Measurements from ENCODE around the gene GBF1. TPM values are rescaled to one million over a fixed set of nuclear protein-coding genes. Genes with fewer than 3 reads are reported as not detected.
A peak's percentile ranks its signal among the peaks of the same experiment; 100 is the strongest.

Gene GBF1
- total and polyA plus RNA-seq, 2 of the 13 experiments (the other 11 are each of a cell fraction or from before 2014, with no cell fraction given): 17.1 to 21.9 TPM

DNA sequence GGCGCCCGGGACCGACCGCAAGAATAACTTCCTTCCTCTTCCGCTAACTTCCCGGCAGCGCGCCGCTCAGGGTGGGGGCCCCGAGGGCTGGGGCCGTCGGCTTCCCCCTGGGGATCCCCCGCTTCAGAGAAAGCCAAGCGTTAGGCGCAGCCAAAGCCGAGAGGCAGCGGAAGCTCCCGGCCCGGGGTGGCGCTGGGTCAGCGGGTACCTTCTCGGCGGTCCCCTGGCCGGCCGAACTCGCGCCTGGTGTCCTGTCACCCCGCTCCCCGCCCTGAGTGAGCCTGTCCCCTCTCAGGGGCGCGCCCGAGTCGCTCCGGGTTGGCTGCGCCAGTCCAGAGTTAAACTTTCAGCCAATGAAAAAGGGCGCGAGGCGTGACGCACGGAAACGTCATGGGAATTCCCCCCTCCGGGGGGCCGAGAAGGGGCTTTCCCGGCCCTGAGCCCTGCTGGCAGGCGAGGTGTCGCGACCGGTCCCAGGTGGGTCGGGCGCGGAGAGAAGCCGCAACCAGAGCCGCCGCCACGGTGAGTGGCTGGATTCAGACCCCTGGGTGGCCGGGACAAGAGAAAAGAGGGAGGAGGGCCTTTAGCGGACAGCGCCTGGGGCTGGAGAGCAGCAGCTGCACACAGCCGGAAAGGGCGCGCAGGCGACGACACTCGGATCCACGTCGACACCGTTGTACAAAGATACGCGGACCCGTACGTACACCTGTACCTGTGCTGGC lies 148.9 kb downstream of the GBF1 start (continued):
- peak; percentile 20; the same call in 1 of the 2 replicates for TF ChIP-seq ZNF232 (CRISPR knock-in tag; IDR thresholded peaks at IDR 0.05; ENCODE audit: borderline replicate concordance)
- TF ChIP-seq ELF1 (CRISPR knock-in tag; IDR thresholded peaks at IDR 0.05): peak; percentile 84
- 0 out of 2 replicates have a peak, but pooled peaks have one; percentile 6 for TF ChIP-seq FOXA3 (CRISPR knock-in tag; IDR thresholded peaks at IDR 0.05)
- peak; percentile 100 for TF ChIP-seq ETV6 (CRISPR knock-in tag; conservative IDR thresholded peaks at IDR 0.05)
- TF ChIP-seq, protein P1, sequence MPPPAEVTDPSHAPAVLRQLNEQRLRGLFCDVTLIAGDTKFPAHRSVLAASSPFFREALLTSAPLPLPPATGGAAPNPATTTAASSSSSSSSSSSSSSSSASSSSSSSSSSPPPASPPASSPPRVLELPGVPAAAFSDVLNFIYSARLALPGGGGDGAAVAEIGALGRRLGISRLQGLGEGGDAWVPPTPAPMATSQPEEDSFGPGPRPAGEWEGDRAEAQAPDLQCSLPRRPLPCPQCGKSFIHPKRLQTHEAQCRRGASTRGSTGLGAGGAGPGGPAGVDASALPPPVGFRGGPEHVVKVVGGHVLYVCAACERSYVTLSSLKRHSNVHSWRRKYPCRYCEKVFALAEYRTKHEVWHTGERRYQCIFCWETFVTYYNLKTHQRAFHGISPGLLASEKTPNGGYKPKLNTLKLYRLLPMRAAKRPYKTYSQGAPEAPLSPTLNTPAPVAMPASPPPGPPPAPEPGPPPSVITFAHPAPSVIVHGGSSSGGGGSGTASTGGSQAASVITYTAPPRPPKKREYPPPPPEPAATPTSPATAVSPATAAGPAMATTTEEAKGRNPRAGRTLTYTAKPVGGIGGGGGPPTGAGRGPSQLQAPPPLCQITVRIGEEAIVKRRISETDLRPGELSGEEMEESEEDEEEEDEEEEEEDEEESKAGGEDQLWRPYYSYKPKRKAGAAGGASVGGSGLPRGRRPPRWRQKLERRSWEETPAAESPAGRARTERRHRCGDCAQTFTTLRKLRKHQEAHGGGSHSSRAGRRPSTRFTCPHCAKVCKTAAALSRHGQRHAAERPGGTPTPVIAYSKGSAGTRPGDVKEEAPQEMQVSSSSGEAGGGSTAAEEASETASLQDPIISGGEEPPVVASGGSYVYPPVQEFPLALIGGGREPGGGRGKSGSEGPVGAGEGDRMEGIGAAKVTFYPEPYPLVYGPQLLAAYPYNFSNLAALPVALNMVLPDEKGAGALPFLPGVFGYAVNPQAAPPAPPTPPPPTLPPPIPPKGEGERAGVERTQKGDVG (CRISPR knock-in tag; IDR thresholded peaks at IDR 0.05; ENCODE audit: borderline replicate concordance): 0 out of 2 replicates have a peak, but pooled peaks have one; percentile 5
- peak; percentile 58; the same call in 1 of the 2 replicates for TF ChIP-seq MXD4 (CRISPR knock-in tag; IDR thresholded peaks at IDR 0.05)
- peak; percentile 65 for TF ChIP-seq ARNT2 (CRISPR knock-in tag; IDR thresholded peaks at IDR 0.05; ENCODE audit: low read depth)
- TF ChIP-seq, protein P2, sequence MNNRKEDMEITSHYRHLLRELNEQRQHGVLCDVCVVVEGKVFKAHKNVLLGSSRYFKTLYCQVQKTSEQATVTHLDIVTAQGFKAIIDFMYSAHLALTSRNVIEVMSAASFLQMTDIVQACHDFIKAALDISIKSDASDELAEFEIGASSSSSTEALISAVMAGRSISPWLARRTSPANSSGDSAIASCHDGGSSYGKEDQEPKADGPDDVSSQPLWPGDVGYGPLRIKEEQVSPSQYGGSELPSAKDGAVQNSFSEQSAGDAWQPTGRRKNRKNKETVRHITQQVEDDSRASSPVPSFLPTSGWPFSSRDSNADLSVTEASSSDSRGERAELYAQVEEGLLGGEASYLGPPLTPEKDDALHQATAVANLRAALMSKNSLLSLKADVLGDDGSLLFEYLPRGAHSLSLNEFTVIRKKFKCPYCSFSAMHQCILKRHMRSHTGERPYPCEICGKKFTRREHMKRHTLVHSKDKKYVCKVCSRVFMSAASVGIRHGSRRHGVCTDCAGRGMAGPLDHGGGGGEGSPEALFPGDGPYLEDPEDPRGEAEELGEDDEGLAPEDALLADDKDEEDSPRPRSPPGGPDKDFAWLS (CRISPR knock-in tag; IDR thresholded peaks at IDR 0.05; ENCODE audit: borderline replicate concordance): no peak
- TF ChIP-seq ZNF572 (CRISPR knock-in tag; IDR thresholded peaks at IDR 0.05): no peak
- TF ChIP-seq, protein P3, sequence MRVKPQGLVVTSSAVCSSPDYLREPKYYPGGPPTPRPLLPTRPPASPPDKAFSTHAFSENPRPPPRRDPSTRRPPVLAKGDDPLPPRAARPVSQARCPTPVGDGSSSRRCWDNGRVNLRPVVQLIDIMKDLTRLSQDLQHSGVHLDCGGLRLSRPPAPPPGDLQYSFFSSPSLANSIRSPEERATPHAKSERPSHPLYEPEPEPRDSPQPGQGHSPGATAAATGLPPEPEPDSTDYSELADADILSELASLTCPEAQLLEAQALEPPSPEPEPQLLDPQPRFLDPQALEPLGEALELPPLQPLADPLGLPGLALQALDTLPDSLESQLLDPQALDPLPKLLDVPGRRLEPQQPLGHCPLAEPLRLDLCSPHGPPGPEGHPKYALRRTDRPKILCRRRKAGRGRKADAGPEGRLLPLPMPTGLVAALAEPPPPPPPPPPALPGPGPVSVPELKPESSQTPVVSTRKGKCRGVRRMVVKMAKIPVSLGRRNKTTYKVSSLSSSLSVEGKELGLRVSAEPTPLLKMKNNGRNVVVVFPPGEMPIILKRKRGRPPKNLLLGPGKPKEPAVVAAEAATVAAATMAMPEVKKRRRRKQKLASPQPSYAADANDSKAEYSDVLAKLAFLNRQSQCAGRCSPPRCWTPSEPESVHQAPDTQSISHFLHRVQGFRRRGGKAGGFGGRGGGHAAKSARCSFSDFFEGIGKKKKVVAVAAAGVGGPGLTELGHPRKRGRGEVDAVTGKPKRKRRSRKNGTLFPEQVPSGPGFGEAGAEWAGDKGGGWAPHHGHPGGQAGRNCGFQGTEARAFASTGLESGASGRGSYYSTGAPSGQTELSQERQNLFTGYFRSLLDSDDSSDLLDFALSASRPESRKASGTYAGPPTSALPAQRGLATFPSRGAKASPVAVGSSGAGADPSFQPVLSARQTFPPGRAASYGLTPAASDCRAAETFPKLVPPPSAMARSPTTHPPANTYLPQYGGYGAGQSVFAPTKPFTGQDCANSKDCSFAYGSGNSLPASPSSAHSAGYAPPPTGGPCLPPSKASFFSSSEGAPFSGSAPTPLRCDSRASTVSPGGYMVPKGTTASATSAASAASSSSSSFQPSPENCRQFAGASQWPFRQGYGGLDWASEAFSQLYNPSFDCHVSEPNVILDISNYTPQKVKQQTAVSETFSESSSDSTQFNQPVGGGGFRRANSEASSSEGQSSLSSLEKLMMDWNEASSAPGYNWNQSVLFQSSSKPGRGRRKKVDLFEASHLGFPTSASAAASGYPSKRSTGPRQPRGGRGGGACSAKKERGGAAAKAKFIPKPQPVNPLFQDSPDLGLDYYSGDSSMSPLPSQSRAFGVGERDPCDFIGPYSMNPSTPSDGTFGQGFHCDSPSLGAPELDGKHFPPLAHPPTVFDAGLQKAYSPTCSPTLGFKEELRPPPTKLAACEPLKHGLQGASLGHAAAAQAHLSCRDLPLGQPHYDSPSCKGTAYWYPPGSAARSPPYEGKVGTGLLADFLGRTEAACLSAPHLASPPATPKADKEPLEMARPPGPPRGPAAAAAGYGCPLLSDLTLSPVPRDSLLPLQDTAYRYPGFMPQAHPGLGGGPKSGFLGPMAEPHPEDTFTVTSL (CRISPR knock-in tag; IDR thresholded peaks at IDR 0.05; ENCODE audit: borderline replicate concordance): 0 out of 2 replicates have a peak, but pooled peaks have one; percentile 42
- TF ChIP-seq, protein P4, sequence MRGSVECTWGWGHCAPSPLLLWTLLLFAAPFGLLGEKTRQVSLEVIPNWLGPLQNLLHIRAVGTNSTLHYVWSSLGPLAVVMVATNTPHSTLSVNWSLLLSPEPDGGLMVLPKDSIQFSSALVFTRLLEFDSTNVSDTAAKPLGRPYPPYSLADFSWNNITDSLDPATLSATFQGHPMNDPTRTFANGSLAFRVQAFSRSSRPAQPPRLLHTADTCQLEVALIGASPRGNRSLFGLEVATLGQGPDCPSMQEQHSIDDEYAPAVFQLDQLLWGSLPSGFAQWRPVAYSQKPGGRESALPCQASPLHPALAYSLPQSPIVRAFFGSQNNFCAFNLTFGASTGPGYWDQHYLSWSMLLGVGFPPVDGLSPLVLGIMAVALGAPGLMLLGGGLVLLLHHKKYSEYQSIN (CRISPR knock-in tag; IDR thresholded peaks at IDR 0.05; ENCODE audit: borderline replicate concordance): no peak
